Duodenal mucosa (tissue), 2 donors: ENCODE measurements around the gene KMT2B.
A peak's percentile ranks its signal among the peaks of the same experiment; 100 is the strongest.

Experiments used
- H3K27ac ChIP-seq: one replicate; pipeline ENCODE4 v1.7.0; 2013; ENCODE audit warnings: low read depth, low read length
- H3K27me3 ChIP-seq, 2 donors: one replicate each; pipeline ENCODE4 v1.7.0; 2013; ENCODE audit warnings: low read length in 2 of 2, control low read depth in 1 of 2; ENCODE audit not compliant: insufficient read depth in 2 of 2, control insufficient read depth in 1 of 2
- H3K36me3 ChIP-seq, 2 donors: one replicate each; pipeline ENCODE4 v1.7.0; 2013; ENCODE audit warnings: low read length in 2 of 2, control low read depth in 1 of 2; ENCODE audit not compliant: insufficient read depth in 2 of 2, control insufficient read depth in 1 of 2
- H3K4me1 ChIP-seq, 2 donors: one replicate each; pipeline ENCODE4 v1.7.0; 2013; ENCODE audit warnings: low read length in 2 of 2, control low read depth in 1 of 2; ENCODE audit not compliant: insufficient read depth in 2 of 2, control insufficient read depth in 1 of 2
- H3K4me3 ChIP-seq, 2 donors: one replicate each; pipeline ENCODE4 v1.7.0; 2013; ENCODE audit warnings: low read length in 2 of 2, low read depth in 1 of 2
- H3K9ac ChIP-seq, 2 donors: one replicate each; pipeline ENCODE4 v1.7.0; 2013; ENCODE audit warnings: low read length in 2 of 2, low read depth in 1 of 2
- H3K9me3 ChIP-seq, 2 donors: one replicate each; pipeline ENCODE4 v1.7.0; 2013; ENCODE audit warnings: low read length in 2 of 2, control low read depth in 1 of 2; ENCODE audit not compliant: control insufficient read depth in 1 of 2

Gene KMT2B

DNA sequence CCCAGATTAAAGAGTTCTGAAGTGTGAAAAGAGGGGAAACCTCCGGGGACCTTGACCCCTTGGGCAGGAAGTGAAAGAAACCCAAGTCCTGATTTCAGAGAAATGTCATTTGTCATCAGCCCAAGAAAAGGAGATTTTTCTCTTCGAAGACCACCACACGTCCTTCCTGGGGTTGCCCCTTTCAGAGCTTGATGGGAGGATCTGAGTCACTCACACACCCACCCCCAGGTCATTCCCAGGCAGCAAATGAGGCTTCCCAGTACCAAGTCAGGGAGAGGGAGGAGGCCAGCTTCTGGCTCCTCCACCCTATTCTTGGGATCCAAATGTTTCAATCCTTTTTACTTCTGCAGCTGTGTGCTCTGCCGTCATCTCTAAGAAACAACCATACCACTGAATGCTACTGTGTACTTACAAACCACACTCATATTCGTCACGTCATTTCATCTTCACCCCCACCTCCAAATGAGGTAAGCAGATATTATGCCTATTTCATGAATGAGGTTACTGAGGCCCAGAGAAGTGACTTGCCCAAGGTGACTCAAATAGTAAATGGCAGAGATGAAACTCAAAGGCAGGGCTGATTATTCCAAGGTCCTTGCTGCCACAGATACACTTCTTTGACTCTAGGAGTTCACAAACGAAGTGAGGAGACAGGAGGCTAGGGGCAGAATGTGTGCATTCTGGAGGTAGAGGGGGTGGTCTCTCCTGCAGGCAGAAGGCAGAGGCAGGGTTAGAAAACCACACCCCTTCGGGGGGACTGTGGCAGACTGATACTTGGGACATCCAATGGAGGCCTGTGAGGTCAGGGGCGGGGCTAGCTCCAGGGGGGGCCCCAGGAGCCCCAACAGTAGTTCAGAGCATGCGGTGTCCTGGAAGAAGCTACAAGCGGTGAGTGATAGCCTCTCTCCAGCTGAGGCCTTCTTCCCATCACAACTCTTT lies 5.0 kb upstream of the KMT2B start:
- Histone ChIP-seq H3K27ac (no peak overlapping the region), H3K4me1 (peaks cover 17% of the 10 kb centered on the region in 2 donors), H3K9ac (no peak overlapping the region), H3K27me3 (peaks cover 0 to 12% of the 10 kb centered on the region in 2 donors), H3K9me3 (no peaks in the 10 kb centered on the region), H3K36me3 (no peaks in the 10 kb centered on the region), H3K4me3 (no peak overlapping the region)

DNA sequence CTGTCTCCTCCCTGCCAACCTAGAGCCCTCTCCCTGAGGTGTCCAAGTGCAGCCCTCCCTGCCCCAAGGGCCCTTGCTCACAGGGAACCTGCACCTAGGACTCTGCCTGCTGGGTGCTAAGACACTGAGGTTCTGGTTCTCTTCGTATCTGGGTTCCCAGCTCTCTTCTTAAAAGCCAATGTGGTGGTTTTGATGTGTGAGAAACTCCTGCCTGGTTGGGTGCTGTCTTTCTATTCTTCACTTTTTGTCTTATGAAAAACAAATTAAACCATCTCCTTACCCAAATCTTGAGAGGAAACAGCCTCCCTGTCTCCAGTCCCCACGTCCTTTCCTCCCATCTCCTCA lies 4.3 kb upstream of the KMT2B start:
- H3K4me1 ChIP-seq = peaks cover 17 to 18% of the 10 kb centered on the region in 2 donors
- no peaks in the 10 kb centered on the region for H3K9me3 ChIP-seq
- H3K27ac ChIP-seq = no peak overlapping the region
- H3K4me3 ChIP-seq = no peak overlapping the region
- H3K36me3 ChIP-seq = no peaks in the 10 kb centered on the region
- peaks cover 0 to 10% of the 10 kb centered on the region in 2 donors for H3K27me3 ChIP-seq
- no peak overlapping the region for H3K9ac ChIP-seq

DNA sequence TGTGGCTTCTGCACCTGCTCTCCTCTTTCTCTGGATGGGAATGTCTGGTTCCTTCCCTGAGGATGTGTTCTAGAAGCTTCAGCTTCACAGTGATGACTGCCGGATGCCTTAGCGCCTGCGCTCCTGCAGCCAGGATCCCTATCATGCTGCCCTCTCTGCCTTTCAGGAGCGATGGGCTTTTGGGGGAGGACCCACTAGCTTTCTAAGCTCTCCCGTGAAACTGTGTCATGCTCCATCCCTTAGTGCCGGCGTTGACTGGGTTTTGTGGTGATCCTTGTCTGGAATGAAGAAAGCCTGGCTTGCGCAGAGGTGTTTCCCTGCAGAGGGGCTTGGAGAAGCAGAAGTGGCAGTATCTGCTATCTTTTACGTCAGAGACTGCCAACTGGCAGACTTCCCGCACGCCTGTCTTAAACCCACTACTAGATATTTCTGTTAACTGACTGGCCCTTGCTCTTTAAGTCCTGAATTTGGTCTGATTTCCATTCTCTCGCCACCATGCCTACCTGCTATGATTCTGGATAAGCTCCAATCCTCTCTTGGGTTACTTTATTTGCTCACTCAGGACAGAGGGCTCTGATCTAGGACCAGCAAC lies 3.8 kb upstream of the KMT2B start:
- no peaks in the 10 kb centered on the region for H3K9me3 ChIP-seq
- peaks cover 0 to 10% of the 10 kb centered on the region in 2 donors for H3K27me3 ChIP-seq
- H3K36me3 ChIP-seq = no peaks in the 10 kb centered on the region
- no peak overlapping the region for H3K27ac ChIP-seq
- peaks cover 20 to 23% of the 10 kb centered on the region in 2 donors for H3K4me1 ChIP-seq
- no peak overlapping the region for H3K9ac ChIP-seq
- H3K4me3 ChIP-seq = peak overlapping the region in 1 of 2 donors; percentile 2

DNA sequence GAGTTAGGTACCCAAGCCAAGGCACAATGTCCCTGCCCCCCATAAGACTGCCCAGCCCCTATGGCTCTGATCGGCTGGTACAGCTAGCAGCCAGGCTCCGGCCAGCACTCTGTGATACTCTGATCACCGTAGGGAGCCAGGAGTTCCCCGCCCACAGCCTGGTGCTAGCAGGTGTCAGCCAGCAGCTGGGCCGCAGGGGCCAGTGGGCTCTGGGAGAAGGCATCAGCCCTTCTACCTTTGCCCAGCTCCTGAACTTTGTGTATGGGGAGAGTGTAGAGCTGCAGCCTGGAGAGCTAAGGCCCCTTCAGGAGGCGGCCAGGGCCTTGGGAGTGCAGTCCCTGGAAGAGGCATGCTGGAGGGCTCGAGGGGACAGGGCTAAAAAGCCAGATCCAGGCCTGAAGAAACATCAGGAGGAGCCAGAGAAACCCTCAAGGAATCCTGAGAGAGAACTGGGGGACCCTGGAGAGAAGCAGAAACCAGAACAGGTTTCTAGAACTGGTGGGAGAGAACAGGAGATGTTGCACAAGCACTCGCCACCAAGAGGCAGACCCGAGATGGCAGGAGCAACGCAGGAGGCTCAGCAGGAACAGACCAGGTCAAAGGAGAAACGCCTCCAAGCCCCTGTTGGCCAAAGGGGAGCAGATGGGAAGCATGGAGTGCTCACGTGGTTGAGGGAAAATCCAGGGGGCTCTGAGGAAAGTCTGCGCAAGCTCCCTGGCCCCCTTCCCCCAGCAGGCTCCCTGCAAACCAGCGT lies 3.0 kb upstream of the KMT2B start:
- H3K4me3 ChIP-seq = no peak overlapping the region
- H3K4me1 ChIP-seq = peaks cover 27 to 30% of the 10 kb centered on the region in 2 donors
- H3K36me3 ChIP-seq = no peaks in the 10 kb centered on the region
- no peaks in the 10 kb centered on the region for H3K9me3 ChIP-seq
- H3K27me3 ChIP-seq = peaks cover 0 to 10% of the 10 kb centered on the region in 2 donors
- peak overlapping the region in 1 of 2 donors; percentile 83 for H3K9ac ChIP-seq
- no peak overlapping the region for H3K27ac ChIP-seq

DNA sequence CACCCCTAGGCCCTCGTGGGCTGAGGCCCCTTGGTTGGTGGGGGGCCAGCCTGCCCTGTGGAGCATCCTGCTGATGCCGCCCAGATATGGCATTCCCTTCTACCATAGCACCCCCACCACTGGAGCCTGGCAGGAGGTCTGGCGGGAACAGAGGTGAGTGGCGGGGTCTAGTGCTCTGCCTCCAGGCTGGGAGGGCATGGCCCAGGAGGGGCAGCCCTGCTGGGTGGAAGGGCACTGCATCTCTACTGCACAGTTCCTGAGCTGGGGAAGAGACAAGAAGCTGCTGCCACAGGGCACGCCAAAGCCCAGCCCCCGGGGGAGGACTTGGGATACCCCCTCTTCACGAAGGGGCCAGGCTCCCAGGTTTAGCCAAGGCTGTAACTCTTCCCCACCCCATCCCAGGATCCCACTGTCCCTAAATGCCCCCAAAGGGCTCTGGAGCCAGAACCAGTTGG lies 2.4 kb upstream of the KMT2B start:
- Histone ChIP-seq H3K4me1 (peaks cover 27 to 30% of the 10 kb centered on the region in 2 donors), H3K4me3 (peak overlapping the region in 1 of 2 donors; percentile 89), H3K27ac (no peak overlapping the region), H3K27me3 (peaks cover 0 to 10% of the 10 kb centered on the region in 2 donors), H3K9me3 (no peaks in the 10 kb centered on the region), H3K36me3 (peaks cover 0 to 4% of the 10 kb centered on the region in 2 donors), H3K9ac (peak overlapping the region in 1 of 2 donors; percentile 83)

DNA sequence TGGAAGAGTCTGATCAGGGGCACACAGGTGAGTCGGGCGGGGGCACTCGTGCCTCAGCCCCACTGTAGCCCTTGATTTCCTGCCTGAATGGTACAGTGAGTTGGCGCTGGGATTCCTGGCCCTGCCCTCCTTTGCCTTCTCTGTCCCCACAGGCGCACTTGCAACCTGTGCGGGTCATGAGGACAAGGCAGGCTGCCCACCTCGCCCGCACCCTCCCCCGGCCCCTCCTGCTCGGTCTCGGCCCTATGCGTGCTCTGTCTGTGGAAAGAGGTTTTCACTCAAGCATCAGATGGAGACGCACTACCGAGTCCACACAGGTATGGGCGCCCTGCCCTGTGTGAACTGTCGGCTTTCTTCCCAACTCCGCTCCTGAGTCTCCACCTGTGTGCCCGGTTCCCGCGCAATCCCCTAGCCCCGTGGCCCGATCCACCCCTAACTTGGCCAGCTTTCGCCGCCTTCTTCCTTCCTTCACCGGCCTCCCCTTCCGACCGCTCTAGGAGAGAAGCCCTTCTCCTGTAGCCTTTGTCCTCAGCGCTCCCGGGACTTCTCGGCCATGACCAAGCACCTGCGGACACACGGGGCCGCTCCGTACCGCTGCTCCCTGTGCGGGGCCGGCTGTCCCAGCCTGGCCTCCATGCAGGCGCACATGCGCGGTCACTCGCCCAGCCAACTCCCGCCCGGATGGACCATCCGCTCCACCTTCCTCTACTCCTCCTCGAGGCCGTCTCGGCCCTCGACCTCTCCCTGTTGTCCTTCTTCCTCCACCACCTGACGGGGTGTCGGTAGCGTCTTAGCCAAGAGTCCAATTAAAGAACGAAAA lies 1.6 kb upstream of the KMT2B start:
- peaks cover 27 to 30% of the 10 kb centered on the region in 2 donors for H3K4me1 ChIP-seq
- H3K27me3 ChIP-seq = peaks cover 0 to 3% of the 10 kb centered on the region in 2 donors
- H3K27ac ChIP-seq = peak overlapping the region; percentile 74
- peak overlapping the region; percentile 87 to 89 for H3K4me3 ChIP-seq
- peak overlapping the region; percentile 83 to 96 for H3K9ac ChIP-seq
- peaks cover 0 to 6% of the 10 kb centered on the region in 2 donors for H3K36me3 ChIP-seq
- H3K9me3 ChIP-seq = no peaks in the 10 kb centered on the region

DNA sequence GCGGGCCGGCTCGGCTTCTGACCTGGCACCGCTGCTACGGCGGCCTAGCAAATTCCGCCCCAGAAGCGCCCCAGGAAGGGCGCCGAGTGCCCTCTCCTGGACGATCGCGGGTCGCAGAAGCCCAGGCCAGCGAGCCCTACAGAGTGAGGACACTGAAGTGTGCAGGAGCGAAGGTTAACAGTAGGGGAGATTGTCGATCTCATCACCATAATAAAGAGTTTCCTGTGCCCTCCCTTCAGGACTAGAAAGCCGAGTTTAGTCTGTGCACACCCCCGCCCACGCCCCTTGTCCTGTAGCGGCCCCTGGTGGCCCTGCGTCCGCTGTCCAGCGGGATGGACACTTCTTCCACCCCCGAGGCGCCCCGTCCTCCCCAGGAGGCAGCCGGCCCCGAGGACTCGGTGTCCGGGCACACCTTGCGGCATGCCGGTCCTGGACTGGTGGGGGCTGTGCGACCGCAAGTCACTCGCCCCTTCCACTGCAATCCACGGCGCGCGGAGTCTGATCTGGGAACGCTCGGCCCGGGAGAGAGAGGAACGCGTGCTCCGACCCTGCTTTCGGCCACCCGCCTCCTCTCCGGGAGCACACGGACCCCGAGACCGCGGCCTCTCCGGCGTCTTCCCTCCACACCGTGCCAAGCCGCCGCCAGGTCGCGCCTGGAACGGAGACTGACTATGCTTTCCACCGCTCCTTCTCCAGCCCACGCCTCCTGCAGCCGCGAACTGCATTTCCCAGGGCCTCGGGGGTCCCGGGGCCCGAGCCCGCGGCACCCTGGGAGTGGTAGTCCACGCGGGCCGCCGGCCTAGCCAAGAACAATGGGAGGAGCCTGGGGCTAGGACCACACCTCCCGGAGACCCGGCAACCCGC lies 770 bp upstream of the KMT2B start:
- no peaks in the 10 kb centered on the region for H3K9me3 ChIP-seq
- peaks cover 27 to 30% of the 10 kb centered on the region in 2 donors for H3K4me1 ChIP-seq
- peak overlapping the region; percentile 83 to 96 for H3K9ac ChIP-seq
- peaks cover 5 to 13% of the 10 kb centered on the region in 2 donors for H3K36me3 ChIP-seq
- H3K27ac ChIP-seq = peak overlapping the region; percentile 75
- H3K4me3 ChIP-seq = peak overlapping the region; percentile 87 to 89
- H3K27me3 ChIP-seq = peaks cover 0 to 3% of the 10 kb centered on the region in 2 donors

DNA sequence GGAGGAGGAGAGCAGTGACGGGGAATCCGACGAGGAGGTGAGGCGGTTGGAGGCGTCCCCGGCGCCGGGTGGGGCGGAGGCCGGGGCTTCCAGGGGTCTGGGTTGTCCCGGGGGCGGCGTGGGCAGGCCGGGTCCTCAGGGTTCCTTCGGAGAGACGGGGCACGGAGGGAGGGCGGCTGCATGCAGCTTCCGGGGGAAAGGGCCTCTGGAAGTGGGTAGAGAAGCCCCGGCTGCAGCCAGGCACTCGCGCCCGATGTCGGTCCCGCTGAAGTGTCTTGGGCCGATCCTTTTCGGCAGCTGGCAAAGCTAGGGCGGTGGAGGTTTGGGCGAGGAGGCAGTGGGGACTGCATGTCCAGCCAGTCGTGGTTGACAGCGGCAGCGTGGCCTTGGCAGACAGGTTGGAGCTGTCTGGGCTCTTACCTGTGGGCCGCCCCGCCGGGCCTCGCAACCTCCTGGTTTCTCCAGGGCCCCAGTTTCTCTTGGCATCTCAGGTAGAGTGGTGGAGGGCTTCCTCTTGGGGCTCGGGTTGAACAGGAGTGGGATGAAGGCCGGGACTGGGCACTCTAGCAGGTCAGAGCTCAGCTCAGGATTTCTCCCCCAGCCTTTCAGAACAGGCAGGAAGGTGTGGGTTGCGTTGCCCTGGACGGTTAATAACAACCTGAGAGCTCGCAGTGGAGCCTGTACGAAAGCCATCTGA lies 690 bp downstream of the KMT2B start:
- Histone ChIP-seq H3K4me1 (peaks cover 22 to 30% of the 10 kb centered on the region in 2 donors), H3K9ac (peak overlapping the region; percentile 71 to 84), H3K27me3 (peaks cover 0 to 2% of the 10 kb centered on the region in 2 donors), H3K36me3 (peaks cover 16 to 27% of the 10 kb centered on the region in 2 donors), H3K9me3 (no peaks in the 10 kb centered on the region), H3K4me3 (peak overlapping the region; percentile 70 to 93), H3K27ac (peak overlapping the region; percentile 32)
